Common myeloid progenitor, CD34-positive (primary cell): Measurements from ENCODE around the gene TRPM6. TPM values are rescaled to one million over a fixed set of nuclear protein-coding genes. Genes with fewer than 3 reads are reported as not detected.

Source experiments
- CTCF ChIA-PET: fragments of 350-600 bp; sonication (Branson Sonifier 250); formaldehyde crosslinking; loops from one replicate; lab custom pipeline; 2021; ENCODE audit warnings: antibody characterized with exemption; lab: Charles Lee
- POLR2A ChIA-PET: fragments of 350-600 bp; sonication (Branson Sonifier 250); formaldehyde crosslinking; loops from one replicate; lab custom pipeline; 2021; ENCODE audit warnings: antibody characterized with exemption; lab: Charles Lee
- DNase-seq, 3 donors: peaks; one replicate each; pipeline versions ENCODE4 v3.0.0 to v3.0.0-alpha.2; 2013
- H3K27ac ChIP-seq, 2 experiments: 1 replicate in 1 of 2; 2 replicates in 1 of 2; pipeline ENCODE4 v1.7.0; 2013; ENCODE audit warnings: inconsistent platforms in 2 of 2, low read length in 2 of 2, mild to moderate bottlenecking in 2 of 2, low read depth in 1 of 2, moderate library complexity in 1 of 2; ENCODE audit not compliant: severe bottlenecking in 2 of 2, insufficient read depth in 1 of 2, poor library complexity in 1 of 2
- H3K27me3 ChIP-seq, 5 experiments: replicated peaks in 2 of 5; 1 replicate in 3 of 5; 2 replicates in 2 of 5; pipeline versions ENCODE4 v1.6.1 to v1.7.0; 2013; ENCODE audit warnings: low read length in 4 of 5, mild to moderate bottlenecking in 2 of 5, moderate library complexity in 2 of 5, inconsistent platforms in 1 of 5; ENCODE audit not compliant: insufficient read depth in 5 of 5, control insufficient read depth in 4 of 5
- H3K36me3 ChIP-seq, 4 experiments: 1 replicate in 2 of 4; 2 replicates in 2 of 4; pipeline versions ENCODE4 v1.6.1 to v1.7.0; 2013; ENCODE audit warnings: low read length in 3 of 4, control low read depth in 1 of 4, mild to moderate bottlenecking in 1 of 4; ENCODE audit not compliant: control insufficient read depth in 4 of 4, insufficient read depth in 4 of 4
- H3K4me1 ChIP-seq, 4 experiments: 1 replicate in 3 of 4; 2 replicates in 1 of 4; pipeline versions ENCODE4 v1.6.1 to v1.7.1; 2013; ENCODE audit warnings: low read length in 3 of 4, mild to moderate bottlenecking in 3 of 4, control low read depth in 1 of 4, inconsistent platforms in 1 of 4, moderate library complexity in 1 of 4; ENCODE audit not compliant: control insufficient read depth in 4 of 4, insufficient read depth in 4 of 4; ENCODE audit errors: control extremely low read depth in 1 of 4
- H3K4me3 ChIP-seq, 7 experiments: 1 replicate in 4 of 7; 2 replicates in 3 of 7; pipeline versions ENCODE4 v1.5.1 to v1.7.0; 2013; ENCODE audit warnings: mild to moderate bottlenecking in 7 of 7, low read length in 6 of 7, moderate library complexity in 6 of 7, inconsistent platforms in 2 of 7, low read depth in 2 of 7, control low read depth in 1 of 7; ENCODE audit not compliant: insufficient read depth in 4 of 7, control insufficient read depth in 1 of 7; ENCODE audit errors: extremely low read depth in 1 of 7
- H3K9me3 ChIP-seq, 5 experiments: 1 replicate in 4 of 5; 2 replicates in 1 of 5; pipeline versions ENCODE4 v1.6.1 to v1.7.1; 2013; ENCODE audit warnings: low read length in 4 of 5, mild to moderate bottlenecking in 2 of 5, inconsistent platforms in 1 of 5, low read depth in 1 of 5, moderate library complexity in 1 of 5; ENCODE audit not compliant: control insufficient read depth in 4 of 5, insufficient read depth in 2 of 5; ENCODE audit errors: control extremely low read depth in 1 of 5
- WGBS: methylation state at CpG from one replicate; pipeline ENCODE4 v1.1.5; 2013; ENCODE audit not compliant: insufficient coverage; 5-methylcytosine and 5-hydroxymethylcytosine counted together
- polyA plus RNA-seq: library from polyadenylated mRNA; unstranded; fragments of 120-200 nt; gene quantifications from one replicate; pipeline ENCODE4 v1.2.1, GENCODE V29; 2013

TRPM6 gene
- 0.07 TPM for polyA plus RNA-seq

GRCh38 chr9:74887041-74887980 is at the start of gene TRPM6:
Gene TRPM6, minus strand, starts transcription at chr9:74887921. Its CDS starts 65 bp downstream, at chr9:74887856.
- peaks cover 0 to 16% (median 9%) of the 10 kb centered on the region in 4 experiments for H3K4me1 ChIP-seq
- no peaks in the 10 kb centered on the region for H3K36me3 ChIP-seq
- H3K4me3 ChIP-seq = peak within 1 kb of the TSS; percentile 52 to 85 (median 71)
- H3K27ac ChIP-seq = no peak within 1 kb of the TSS
- DNase-seq = peak; percentile 68 to 87 (median 75)
- H3K9me3 ChIP-seq = peaks cover 0 to 7% (median 3%) of the 10 kb centered on the region in 5 experiments
- no peaks in the 10 kb centered on the region for H3K27me3 ChIP-seq
- 3% methylated on average over 55 of the region's 64 CpGs for WGBS
- CTCF ChIA-PET = interaction anchor here (0.6 to 1.6 kb wide), 5 partner anchors 65 to 116 kb away, joined by 3 to 4 read pairs (median 3); partner anchors contain the start of gene C9orf40
- POLR2A ChIA-PET = interaction anchor here (0.6 kb wide), 1 partner anchor 37 kb away, joined by 3 read pairs; no protein-coding TSS in a partner anchor

- H3K27ac ChIP-seq = no peak overlapping the region
- H3K4me1 ChIP-seq = no peaks in the 10 kb centered on the region
- ChIA-PET CTCF (no interaction called here), POLR2A (no interaction called here)
- H3K27me3 ChIP-seq = no peaks in the 10 kb centered on the region
- DNase-seq = no peak
- no peaks in the 10 kb centered on the region for H3K36me3 ChIP-seq
- 100% methylated on average over 3 of the region's 8 CpGs for WGBS
- no peak overlapping the region for H3K4me3 ChIP-seq
- peaks cover 0 to 6% (median 0%) of the 10 kb centered on the region in 5 experiments for H3K9me3 ChIP-seq
Observed at GRCh38 chr9:74935008-74935407, 47.3 kb upstream of the TRPM6 start.

- no CpG with 5 or more reads among the region's 1 CpG for WGBS
- ChIA-PET CTCF (no interaction called here), POLR2A (no interaction called here)
- no peaks in the 10 kb centered on the region for H3K9me3 ChIP-seq
- H3K4me1 ChIP-seq = no peaks in the 10 kb centered on the region
- H3K27me3 ChIP-seq = no peaks in the 10 kb centered on the region
- DNase-seq = no peak
- H3K4me3 ChIP-seq = no peak overlapping the region
- H3K27ac ChIP-seq = no peak overlapping the region
- H3K36me3 ChIP-seq = no peaks in the 10 kb centered on the region
Observed at GRCh38 chr9:74921737-74922136, 34.0 kb upstream of the TRPM6 start.

- no peak for DNase-seq
- no peak overlapping the region for H3K27ac ChIP-seq
- ChIA-PET POLR2A (interaction anchor here (0.6 kb wide), 1 partner anchor 93 kb away, joined by 6 read pairs; no protein-coding TSS in a partner anchor), CTCF (no interaction called here)
- H3K9me3 ChIP-seq = no peaks in the 10 kb centered on the region
- no peaks in the 10 kb centered on the region for H3K27me3 ChIP-seq
- 92% methylated on average over 1 of the region's 3 CpGs for WGBS
- no peak overlapping the region for H3K4me3 ChIP-seq
- no peaks in the 10 kb centered on the region for H3K4me1 ChIP-seq
- no peaks in the 10 kb centered on the region for H3K36me3 ChIP-seq
Observed at GRCh38 chr9:74920944-74921626, 33.4 kb upstream of the TRPM6 start.

GRCh38 chr9:74910036-74910435 is 22.3 kb upstream of the TRPM6 start:
- CTCF ChIA-PET = no interaction called here
- no peak overlapping the region for H3K4me3 ChIP-seq
- no peaks in the 10 kb centered on the region for H3K4me1 ChIP-seq
- peaks cover 0 to 3% (median 0%) of the 10 kb centered on the region in 5 experiments for H3K9me3 ChIP-seq
- POLR2A ChIA-PET = no interaction called here
- H3K27ac ChIP-seq = no peak overlapping the region
- H3K36me3 ChIP-seq = no peaks in the 10 kb centered on the region
- 100% methylated on average over 2 of the region's 2 CpGs for WGBS
- DNase-seq = no peak
- no peaks in the 10 kb centered on the region for H3K27me3 ChIP-seq

- H3K4me1 ChIP-seq = no peaks in the 10 kb centered on the region
- DNase-seq = no peak
- WGBS = 100% methylated on average over 3 of the region's 4 CpGs
- ChIA-PET POLR2A (no interaction called here), CTCF (no interaction called here)
- peaks cover 0 to 3% (median 0%) of the 10 kb centered on the region in 5 experiments for H3K9me3 ChIP-seq
- H3K4me3 ChIP-seq = no peak overlapping the region
- H3K27me3 ChIP-seq = no peaks in the 10 kb centered on the region
- no peak overlapping the region for H3K27ac ChIP-seq
- H3K36me3 ChIP-seq = no peaks in the 10 kb centered on the region
Observed at GRCh38 chr9:74908665-74909064, 20.9 kb upstream of the TRPM6 start.
